Stimulated activated CD4-positive, alpha-beta T cell treated with anti-CD3 and anti-CD28 coated beads, Interleukin-1b, Interleukin-23, amount 100 ng/mL, for 1 hour (primary cell): ENCODE data around the gene RPA3.

Experiments used
- DNase-seq, 2 donors: peaks; one replicate each; pipeline ENCODE4 v3.0.0-alpha.2; 2020; ENCODE audit warnings: low read depth in 2 of 2

The RPA3 gene

GRCh38 chr7:7653593-7654187 is 64.7 kb downstream of the RPA3 start:
- no peak for DNase-seq

DNA sequence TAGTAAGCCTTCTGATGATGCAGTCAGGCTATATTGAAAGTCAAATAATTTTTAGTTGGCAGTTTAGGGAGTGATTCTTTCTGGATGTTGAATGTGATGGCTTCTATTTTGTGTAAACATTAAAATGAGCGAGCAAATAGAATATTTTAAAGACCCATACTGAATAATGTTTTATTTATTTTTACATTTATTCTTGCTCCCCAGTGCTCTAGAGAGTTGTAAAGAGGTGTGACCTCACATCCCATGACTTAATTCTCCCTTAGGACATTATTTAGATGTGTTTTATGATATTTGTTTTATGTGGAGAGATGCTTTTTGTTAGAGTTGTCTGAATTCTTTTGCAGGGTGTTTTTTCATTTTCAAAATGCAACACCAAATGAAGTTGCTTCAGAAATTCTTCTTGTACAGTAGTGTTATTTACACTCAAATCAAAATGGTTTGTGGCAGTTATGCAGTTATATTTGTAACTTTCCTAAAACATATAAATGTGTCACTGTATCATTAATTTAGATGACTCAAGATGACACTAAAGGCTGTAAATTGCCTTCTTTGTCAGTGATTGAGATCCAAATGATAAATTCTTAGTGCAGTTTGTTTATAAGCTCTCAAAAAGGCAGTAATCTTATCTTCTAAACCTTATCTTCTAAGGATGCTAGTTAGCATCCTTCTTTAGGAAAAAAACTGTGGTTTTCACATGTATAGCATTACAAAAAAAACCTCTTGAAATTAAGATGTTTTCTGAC is 65.4 kb downstream of the RPA3 start:
- no peak for DNase-seq

GRCh38 chr7:7651479-7651878 is 66.9 kb downstream of the RPA3 start:
- DNase-seq = no peak

GRCh38 chr7:7650682-7651206 is 67.7 kb downstream of the RPA3 start:
- no peak for DNase-seq

- DNase-seq = no peak
Measured at GRCh38 chr7:7647495-7648036, 70.8 kb downstream of the RPA3 start.

GRCh38 chr7:7642081-7642480 is 76.3 kb downstream of the RPA3 start:
- DNase-seq = no peak

DNA sequence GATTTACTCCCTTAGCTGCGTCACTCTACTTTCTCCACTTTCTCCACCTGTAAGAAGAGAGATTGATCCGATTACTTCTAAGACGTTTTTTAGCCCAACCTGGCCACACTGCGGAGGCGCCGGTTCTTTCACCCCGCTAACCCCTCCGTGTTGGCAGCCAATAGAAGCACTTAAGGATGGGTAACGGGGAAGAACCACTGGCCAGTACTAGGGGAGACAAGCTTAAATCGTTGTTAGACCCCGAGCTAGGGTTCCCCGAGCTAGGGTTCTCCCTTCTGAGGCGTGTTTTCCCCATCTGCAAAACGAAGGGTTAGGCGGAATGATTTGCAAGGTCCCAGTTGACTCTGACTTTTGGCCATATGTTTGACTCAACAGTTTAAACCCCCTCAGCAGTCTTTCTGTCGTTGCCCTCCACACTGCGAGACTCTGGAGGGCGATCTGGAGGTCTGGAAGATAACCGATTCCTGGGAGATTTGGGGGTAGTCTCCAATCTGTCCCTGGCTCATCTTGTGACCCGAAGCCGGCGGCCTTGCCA is 77.2 kb downstream of the RPA3 start:
- DNase-seq = no peak

- DNase-seq = peak; percentile 85 to 93
Measured at GRCh38 chr7:7640221-7641128, 77.9 kb downstream of the RPA3 start, which contains the start of gene UMAD1. Gene UMAD1, plus strand, starts transcription at chr7:7640752. Its CDS starts 32,620 bp downstream, at chr7:7673372.

DNA sequence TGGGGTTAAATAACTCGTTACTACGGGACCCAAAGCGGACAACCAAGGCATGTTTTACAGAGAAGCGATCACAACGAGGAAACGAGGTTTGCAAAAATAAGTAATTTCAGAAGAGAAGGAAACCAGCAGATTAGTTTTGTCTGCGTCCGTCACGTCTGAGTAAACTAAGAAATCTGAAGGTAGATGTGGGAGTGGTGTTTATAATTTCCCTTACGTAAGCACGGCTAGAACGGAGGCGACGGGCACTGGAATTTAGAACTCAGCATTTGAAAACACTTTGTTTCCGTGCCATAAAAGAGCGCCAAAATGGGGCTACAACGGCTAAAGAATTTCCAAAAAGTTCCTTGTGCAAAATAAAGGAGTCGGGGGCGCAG is 78.6 kb downstream of the RPA3 start:
- DNase-seq = peak in 1 of 2 donors; percentile 14

GRCh38 chr7:7639421-7639820 is 79.0 kb downstream of the RPA3 start:
- no peak for DNase-seq

- DNase-seq = no peak
Measured at GRCh38 chr7:7630626-7631329, 87.6 kb downstream of the RPA3 start.

GRCh38 chr7:7628476-7628875 is 89.9 kb downstream of the RPA3 start:
- no peak for DNase-seq

- DNase-seq = no peak
Measured at GRCh38 chr7:7620644-7621210, 97.7 kb downstream of the RPA3 start.

- DNase-seq = no peak
Measured at GRCh38 chr7:7620236-7620635, 98.2 kb downstream of the RPA3 start.

DNA sequence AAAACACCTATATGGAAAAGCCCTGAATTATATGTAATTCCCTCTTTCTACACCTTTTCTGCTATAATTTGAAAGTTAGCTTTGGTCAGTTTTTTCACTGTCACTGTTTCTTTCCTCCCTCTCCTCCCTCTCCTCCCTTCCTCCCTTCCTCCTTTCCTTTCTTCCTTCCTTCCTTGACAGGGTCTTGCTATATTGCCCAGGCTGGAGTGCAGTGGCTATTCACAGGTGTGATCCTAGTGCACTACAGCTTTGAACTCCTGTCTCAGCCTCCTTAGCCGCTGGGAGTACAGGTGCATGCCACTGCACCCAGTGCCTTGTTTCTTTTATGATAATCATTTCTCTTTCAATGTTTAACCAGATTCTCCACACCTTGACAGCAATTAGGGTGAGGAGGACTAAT is 100.0 kb downstream of the RPA3 start:
- no peak for DNase-seq

GRCh38 chr7:7617550-7617949 is 100.9 kb downstream of the RPA3 start:
- DNase-seq = no peak

DNA sequence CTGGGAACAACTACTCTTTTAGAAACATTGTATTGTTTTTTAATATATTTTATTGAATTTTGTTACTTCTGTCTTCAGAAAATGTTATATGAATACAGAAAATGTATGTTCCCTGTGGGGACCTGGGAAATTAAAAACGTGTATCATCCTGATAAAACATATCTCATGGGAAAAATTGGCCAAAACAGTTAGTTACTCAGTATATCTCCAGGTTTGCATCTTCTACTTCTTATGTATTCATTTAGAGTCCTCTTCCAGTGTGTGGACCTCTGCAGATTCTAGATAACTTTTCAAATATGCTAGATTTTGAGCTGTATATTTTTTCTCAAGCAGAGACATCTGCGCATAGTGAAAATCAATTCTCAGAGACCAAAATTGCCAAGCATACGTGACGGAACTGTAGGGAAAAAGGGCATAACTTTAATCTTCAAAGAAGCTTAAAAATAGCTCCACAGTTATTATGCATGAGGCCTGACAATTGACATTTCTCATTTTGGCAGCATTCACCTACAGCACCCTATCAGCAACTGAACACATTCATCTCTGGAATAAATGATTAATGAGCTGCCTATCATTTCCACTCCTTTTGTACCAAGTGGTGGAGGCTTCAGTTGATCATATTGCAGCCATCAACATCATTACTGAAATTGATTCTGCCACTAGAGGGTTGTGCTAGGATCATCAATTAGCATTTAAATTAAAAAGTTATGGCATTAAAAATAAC is 104.2 kb downstream of the RPA3 start:
- DNase-seq = no peak

DNA sequence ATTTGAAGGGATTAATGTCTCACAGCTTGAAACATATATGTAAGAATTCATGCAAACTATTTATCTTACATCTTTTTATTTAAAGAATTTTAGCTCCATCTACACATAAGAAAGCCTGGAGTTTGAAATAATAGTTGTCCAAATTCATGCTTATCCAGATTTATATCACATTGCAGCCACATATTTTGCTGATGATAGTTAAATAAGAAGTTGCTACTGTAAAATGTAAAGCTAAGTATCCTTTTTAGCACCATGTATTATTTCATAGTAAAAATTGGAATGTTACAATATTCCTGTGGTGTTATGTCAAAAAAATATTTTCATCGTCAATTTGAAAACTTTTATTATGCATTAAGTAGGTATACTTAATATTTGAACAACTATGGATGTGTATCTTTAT is 105.2 kb downstream of the RPA3 start:
- DNase-seq = no peak

GRCh38 chr7:7612519-7612918 is 105.9 kb downstream of the RPA3 start:
- no peak for DNase-seq

DNA sequence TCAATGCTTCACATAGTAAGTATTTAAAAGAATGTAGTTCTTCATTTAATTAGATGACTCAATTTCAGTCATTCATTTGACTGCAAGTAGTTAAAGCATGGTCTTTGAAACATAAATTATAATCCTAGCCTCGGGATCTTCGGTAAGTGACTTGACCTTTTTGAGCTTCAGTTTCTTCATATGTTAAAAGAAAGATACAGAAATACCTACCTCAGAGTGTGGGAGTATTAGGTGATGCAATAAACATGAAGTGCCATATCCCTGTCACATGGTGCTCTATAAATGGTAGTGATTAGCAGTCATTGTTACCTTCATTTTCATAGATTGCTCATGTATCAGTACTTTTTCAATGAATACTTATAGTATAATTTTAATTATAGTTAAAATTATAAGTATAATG is 109.1 kb downstream of the RPA3 start:
- no peak for DNase-seq
